ENCODE data around the gene MRTFB.

The MRTFB gene

DNA sequence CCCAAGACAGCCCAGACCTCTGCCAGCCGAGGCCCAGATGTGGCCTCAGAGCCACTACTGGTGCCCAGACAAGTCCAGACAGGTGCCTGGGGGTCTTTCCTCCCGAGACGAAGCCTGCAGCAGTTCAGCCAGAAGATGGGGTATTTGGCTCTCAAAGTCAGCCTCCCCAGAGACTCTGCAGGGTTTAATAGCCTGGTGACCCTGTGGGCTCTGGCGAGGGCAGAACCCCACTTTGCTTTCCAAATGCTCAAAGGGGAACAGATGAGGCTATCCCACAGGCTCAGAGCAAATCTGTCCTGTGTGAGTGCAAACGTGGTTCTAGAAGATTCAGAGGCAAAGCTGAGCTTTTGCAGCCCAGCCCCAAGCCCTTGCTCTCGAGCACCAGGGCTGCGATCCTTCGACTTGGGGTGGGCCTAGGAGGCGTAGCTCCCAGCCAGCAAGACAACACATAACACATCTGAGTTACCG lies 236.0 kb downstream of the MRTFB start:
- TF ChIP-seq PPARA (CRISPR knock-in tag; IDR thresholded peaks at IDR 0.05; ENCODE audit: borderline replicate concordance) (no peak), ZFP3 (CRISPR knock-in tag; IDR thresholded peaks at IDR 0.05) (no peak), TCF4 (CRISPR knock-in tag; IDR thresholded peaks at IDR 0.05; ENCODE audit: borderline replicate concordance) (no peak), POU6F1 (CRISPR knock-in tag; IDR thresholded peaks at IDR 0.05; ENCODE audit: borderline replicate concordance, low read depth) (no peak), ZNF565 (CRISPR knock-in tag; conservative IDR thresholded peaks at IDR 0.05; ENCODE audit: low read depth) (no peak), TSHZ2 (CRISPR knock-in tag; IDR thresholded peaks at IDR 0.05) (no peak), ZFP30 (CRISPR knock-in tag; IDR thresholded peaks at IDR 0.05) (no peak), ISL1 (CRISPR knock-in tag; IDR thresholded peaks at IDR 0.05) (no peak), GLIS3 (CRISPR knock-in tag; IDR thresholded peaks at IDR 0.05) (no peak), OSR1 (CRISPR knock-in tag; IDR thresholded peaks at IDR 0.05) (no peak), CSRNP3 (CRISPR knock-in tag; IDR thresholded peaks at IDR 0.05) (no peak), BACH2 (CRISPR knock-in tag; IDR thresholded peaks at IDR 0.05; ENCODE audit: borderline replicate concordance) (no peak), CSDC2 (CRISPR knock-in tag; IDR thresholded peaks at IDR 0.05) (no peak), RARB (CRISPR knock-in tag; IDR thresholded peaks at IDR 0.05) (no peak)
- TF ChIP-seq, protein P1, sequence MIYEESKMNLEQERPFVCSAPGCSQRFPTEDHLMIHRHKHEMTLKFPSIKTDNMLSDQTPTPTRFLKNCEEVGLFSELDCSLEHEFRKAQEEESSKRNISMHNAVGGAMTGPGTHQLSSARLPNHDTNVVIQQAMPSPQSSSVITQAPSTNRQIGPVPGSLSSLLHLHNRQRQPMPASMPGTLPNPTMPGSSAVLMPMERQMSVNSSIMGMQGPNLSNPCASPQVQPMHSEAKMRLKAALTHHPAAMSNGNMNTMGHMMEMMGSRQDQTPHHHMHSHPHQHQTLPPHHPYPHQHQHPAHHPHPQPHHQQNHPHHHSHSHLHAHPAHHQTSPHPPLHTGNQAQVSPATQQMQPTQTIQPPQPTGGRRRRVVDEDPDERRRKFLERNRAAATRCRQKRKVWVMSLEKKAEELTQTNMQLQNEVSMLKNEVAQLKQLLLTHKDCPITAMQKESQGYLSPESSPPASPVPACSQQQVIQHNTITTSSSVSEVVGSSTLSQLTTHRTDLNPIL (CRISPR knock-in tag; IDR thresholded peaks at IDR 0.05; ENCODE audit: low read depth) = no peak
- no peak for ATAC-seq

DNA sequence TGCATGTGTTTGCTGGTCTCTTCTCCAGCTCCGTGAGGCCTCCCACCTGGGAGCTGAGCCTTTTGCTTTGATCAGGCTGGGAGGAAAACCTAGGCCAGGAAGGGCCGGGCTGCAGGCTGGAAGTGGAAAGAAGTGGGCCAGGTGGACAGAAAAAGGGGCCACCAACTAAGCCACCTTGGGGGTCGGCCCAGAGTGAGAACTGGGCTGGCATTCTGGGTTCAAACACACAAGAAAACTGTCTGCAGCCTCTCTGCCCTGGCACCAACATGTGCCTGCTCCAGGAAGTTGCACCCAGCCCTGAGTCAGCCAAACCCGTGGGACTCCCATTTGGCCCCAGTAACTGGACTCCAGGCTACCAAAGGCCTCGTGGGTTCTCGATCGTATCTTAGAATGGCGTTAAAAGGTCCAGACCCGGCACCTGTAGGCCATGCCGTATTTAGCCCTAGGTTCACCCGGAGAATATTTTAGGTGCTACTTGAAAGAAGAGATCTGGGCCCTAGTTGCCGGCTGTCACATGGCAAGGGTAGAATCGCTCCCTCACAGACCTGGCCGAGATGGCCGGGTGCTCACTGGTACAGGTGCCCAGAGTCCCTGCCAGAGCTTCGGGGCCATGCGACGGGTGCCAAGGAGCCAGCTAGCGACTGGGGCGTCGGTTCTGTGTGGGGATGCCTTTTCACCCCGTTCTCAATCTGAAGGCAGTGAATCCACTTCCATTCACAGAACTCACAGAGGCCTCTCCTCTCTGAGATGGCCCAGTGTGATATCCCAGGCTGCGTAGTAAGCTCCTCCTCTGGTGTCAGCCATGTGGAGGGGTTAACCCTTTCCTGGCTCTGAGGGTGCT lies 236.6 kb downstream of the MRTFB start:
- no peak for TF ChIP-seq ZNF8 (CRISPR knock-in tag; IDR thresholded peaks at IDR 0.05)
- TF ChIP-seq ZNF70 (CRISPR knock-in tag; IDR thresholded peaks at IDR 0.05) = no peak
- TF ChIP-seq, protein P1 (CRISPR knock-in tag; IDR thresholded peaks at IDR 0.05; ENCODE audit: low read depth) = no peak
- TF ChIP-seq OSR1 (CRISPR knock-in tag; IDR thresholded peaks at IDR 0.05) = no peak
- TF ChIP-seq GLIS3 (CRISPR knock-in tag; IDR thresholded peaks at IDR 0.05) = no peak
- no peak for TF ChIP-seq ZNF565 (CRISPR knock-in tag; conservative IDR thresholded peaks at IDR 0.05; ENCODE audit: low read depth)
- TF ChIP-seq ZFP3 (CRISPR knock-in tag; IDR thresholded peaks at IDR 0.05) = no peak
- no peak for TF ChIP-seq TOX (CRISPR knock-in tag; IDR thresholded peaks at IDR 0.05; ENCODE audit: borderline replicate concordance)
- no peak for TF ChIP-seq ZFP30 (CRISPR knock-in tag; IDR thresholded peaks at IDR 0.05)
- TF ChIP-seq ESRRG (CRISPR knock-in tag; IDR thresholded peaks at IDR 0.05) = no peak
- no peak for TF ChIP-seq ISL1 (CRISPR knock-in tag; IDR thresholded peaks at IDR 0.05)
- TF ChIP-seq BACH2 (CRISPR knock-in tag; IDR thresholded peaks at IDR 0.05; ENCODE audit: borderline replicate concordance) = no peak
- no peak for TF ChIP-seq ARNTL (CRISPR knock-in tag; IDR thresholded peaks at IDR 0.05; ENCODE audit: borderline replicate concordance, low read depth)
- TF ChIP-seq PPARA (CRISPR knock-in tag; IDR thresholded peaks at IDR 0.05; ENCODE audit: borderline replicate concordance) = no peak
- TF ChIP-seq ZC3H10 (CRISPR knock-in tag; IDR thresholded peaks at IDR 0.05) = no peak
- TF ChIP-seq TCF4 (CRISPR knock-in tag; IDR thresholded peaks at IDR 0.05; ENCODE audit: borderline replicate concordance) = no peak
- ATAC-seq = peak; percentile 46
